Esophagus squamous epithelium (tissue), 5 donors: ENCODE measurements around the gene KLHDC8B. TPM values are rescaled to one million over a fixed set of nuclear protein-coding genes. Genes with fewer than 3 reads are reported as not detected.

Experiments
- DNase-seq: peaks from one replicate; lab custom pipeline; 2025; lab: John Stamatoyannopoulos, UW
- H3K27ac ChIP-seq, 4 donors: fragments of 200-600 bp; sonication (generic); one replicate each; pipeline ENCODE4 v1.5.1; 2016 to 2019; ENCODE audit warnings: mild to moderate bottlenecking in 1 of 4
- H3K27me3 ChIP-seq, 4 donors: fragments of 200-600 bp; sonication (generic); 1 replicate in 3 of 4; 2 replicates in 1 of 4; pipeline versions ENCODE4 v1.5.1 to v1.6.0; 2017 to 2021; ENCODE audit warnings: antibody characterized with exemption in 1 of 4
- H3K36me3 ChIP-seq, 3 donors: fragments of 200-600 bp; sonication (generic); one replicate each; pipeline ENCODE4 v1.5.1; 2016 to 2019
- H3K4me1 ChIP-seq, 3 donors: fragments of 200-600 bp; sonication (generic); one replicate each; pipeline ENCODE4 v1.5.1; 2017 to 2019
- H3K4me3 ChIP-seq, 4 donors: fragments of 200-600 bp; sonication (generic); 1 replicate in 3 of 4; 2 replicates in 1 of 4; pipeline ENCODE4 v1.5.1; 2016 to 2019; ENCODE audit warnings: mild to moderate bottlenecking in 2 of 4, moderate library complexity in 1 of 4
- H3K9me3 ChIP-seq, 3 donors: fragments of 200-600 bp; sonication (generic); one replicate each; pipeline ENCODE4 v1.5.1; 2016 to 2019
- POLR2A ChIP-seq, 4 donors: fragments of 450-650 bp; IDR thresholded peaks; one replicate each; pipeline ENCODE4 v1.6.1; 2017; ENCODE audit warnings: antibody characterized with exemption in 4 of 4, mild to moderate bottlenecking in 4 of 4, moderate library complexity in 3 of 4
- WGBS, 2 donors: methylation state at CpG; one replicate each; pipeline ENCODE4 v1.1.5; 2018; 5-methylcytosine and 5-hydroxymethylcytosine counted together
- intact Hi-C: fragments of 100-400 bp; cut with DNase I; formaldehyde crosslinking; loops from one replicate; pipeline ENCODE4 v1.15.0; 2022
- total RNA-seq, 4 donors: library from RNA; depleted of rRNA; stranded (reverse); fragments of >200 nt; gene quantifications; one replicate each; pipeline ENCODE4 v1.1.0, GENCODE V29; 2016
- TF ChIP-seq, protein P1 (sequence below), 6 experiments: fragments of 450-650 bp in 4 of 6; fragments of 200-600 bp in 2 of 6; sonication (generic) in 2 of 6; IDR thresholded peaks; one replicate each; pipeline ENCODE4 v1.5.1; 2016 to 2019; ENCODE audit warnings: antibody characterized with exemption in 6 of 6, mild to moderate bottlenecking in 4 of 6, moderate library complexity in 4 of 6
- donor health status: DM: yes; HTN: yes; CAD: no.

KLHDC8B gene
- total RNA-seq, 4 donors from 2014 or later, result 18.0 to 58.6 (median 46.3) TPM

- no peaks in the 10 kb centered on the region for H3K27me3 ChIP-seq
- 51 to 70% methylated on average over 3 of the region's 3 CpGs for WGBS, 2 donors
- H3K36me3 ChIP-seq, result no peaks in the 10 kb centered on the region
- no peaks in the 10 kb centered on the region for H3K4me1 ChIP-seq
- no peaks in the 10 kb centered on the region for H3K9me3 ChIP-seq
- no peak for DNase-seq
- TF ChIP-seq POLR2A (IDR thresholded peaks at IDR 0.05), result no peak
- TF ChIP-seq, protein P1, sequence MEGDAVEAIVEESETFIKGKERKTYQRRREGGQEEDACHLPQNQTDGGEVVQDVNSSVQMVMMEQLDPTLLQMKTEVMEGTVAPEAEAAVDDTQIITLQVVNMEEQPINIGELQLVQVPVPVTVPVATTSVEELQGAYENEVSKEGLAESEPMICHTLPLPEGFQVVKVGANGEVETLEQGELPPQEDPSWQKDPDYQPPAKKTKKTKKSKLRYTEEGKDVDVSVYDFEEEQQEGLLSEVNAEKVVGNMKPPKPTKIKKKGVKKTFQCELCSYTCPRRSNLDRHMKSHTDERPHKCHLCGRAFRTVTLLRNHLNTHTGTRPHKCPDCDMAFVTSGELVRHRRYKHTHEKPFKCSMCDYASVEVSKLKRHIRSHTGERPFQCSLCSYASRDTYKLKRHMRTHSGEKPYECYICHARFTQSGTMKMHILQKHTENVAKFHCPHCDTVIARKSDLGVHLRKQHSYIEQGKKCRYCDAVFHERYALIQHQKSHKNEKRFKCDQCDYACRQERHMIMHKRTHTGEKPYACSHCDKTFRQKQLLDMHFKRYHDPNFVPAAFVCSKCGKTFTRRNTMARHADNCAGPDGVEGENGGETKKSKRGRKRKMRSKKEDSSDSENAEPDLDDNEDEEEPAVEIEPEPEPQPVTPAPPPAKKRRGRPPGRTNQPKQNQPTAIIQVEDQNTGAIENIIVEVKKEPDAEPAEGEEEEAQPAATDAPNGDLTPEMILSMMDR (IDR thresholded peaks at IDR 0.05), result no peak
- H3K4me3 ChIP-seq, result no peak overlapping the region
- intact Hi-C loops, result no loop called here
- no peak overlapping the region for H3K27ac ChIP-seq
Measured at GRCh38 chr3:49140080-49140479, 31.3 kb upstream of the KLHDC8B start.

DNA sequence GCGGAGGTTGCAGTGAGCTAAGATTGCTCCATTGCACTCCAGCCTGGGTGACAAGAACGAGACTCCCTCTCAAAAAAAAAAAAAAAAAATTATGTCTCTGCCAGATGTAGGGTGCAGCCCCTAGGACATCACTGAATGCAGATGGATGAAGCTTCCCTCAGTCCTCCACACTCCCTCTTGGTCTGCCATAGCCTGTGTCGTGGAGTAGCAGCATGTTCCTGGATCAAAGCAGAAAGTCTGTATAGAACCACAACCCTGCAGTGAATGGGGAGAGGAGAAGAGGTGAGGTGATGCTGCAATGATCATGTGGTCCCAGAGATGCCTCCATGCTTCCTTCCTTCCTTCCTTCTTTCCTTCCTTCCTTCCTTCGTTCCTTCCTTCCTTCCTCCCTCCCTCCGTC is 23.2 kb upstream of the KLHDC8B start:
- TF ChIP-seq, protein P1 (IDR thresholded peaks at IDR 0.05), result no peak
- no peak for TF ChIP-seq POLR2A (IDR thresholded peaks at IDR 0.05)
- no peaks in the 10 kb centered on the region for H3K9me3 ChIP-seq
- WGBS, 2 donors, result 66 to 72% methylated on average over 5 of the region's 5 CpGs
- H3K4me1 ChIP-seq, result peaks cover 0 to 15% (median 0%) of the 10 kb centered on the region in 3 donors
- no peaks in the 10 kb centered on the region for H3K36me3 ChIP-seq
- H3K4me3 ChIP-seq, result no peak overlapping the region
- intact Hi-C loops, result no loop called here
- no peaks in the 10 kb centered on the region for H3K27me3 ChIP-seq
- no peak for DNase-seq
- H3K27ac ChIP-seq, result no peak overlapping the region

DNA sequence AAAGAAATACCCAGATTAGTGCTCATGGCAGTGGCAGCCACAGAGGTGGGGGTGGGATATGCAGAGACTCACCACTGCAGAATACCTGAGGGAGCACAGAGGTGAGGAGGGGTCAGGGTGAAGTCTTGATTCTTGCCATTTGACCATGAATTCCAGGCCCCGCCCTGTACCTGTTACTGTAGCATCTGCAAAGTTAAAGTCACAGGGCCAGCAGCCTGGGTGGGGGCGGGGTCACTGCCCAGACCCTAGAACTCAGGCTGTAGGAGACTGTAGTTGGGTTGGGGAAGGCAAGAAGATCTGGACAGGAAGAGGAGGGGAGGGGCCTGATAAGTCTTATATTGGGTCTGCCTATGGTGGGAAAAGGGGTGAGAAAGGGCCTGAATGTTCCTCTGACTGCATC is 19.8 kb upstream of the KLHDC8B start:
- Histone ChIP-seq H3K9me3 (no peaks in the 10 kb centered on the region), H3K27me3 (no peaks in the 10 kb centered on the region), H3K27ac (no peak overlapping the region), H3K4me3 (no peak overlapping the region), H3K36me3 (no peaks in the 10 kb centered on the region), H3K4me1 (peaks cover 0 to 15% (median 0%) of the 10 kb centered on the region in 3 donors)
- intact Hi-C loops, result no loop called here
- WGBS, 2 donors, result 89 to 100% methylated on average over 1 of the region's 2 CpGs
- no peak for DNase-seq
- TF ChIP-seq, protein P1 (IDR thresholded peaks at IDR 0.05), result no peak
- TF ChIP-seq POLR2A (IDR thresholded peaks at IDR 0.05), result no peak

GRCh38 chr3:49153349-49153912 is 18.0 kb upstream of the KLHDC8B start:
- Histone ChIP-seq H3K27ac (no peak overlapping the region), H3K36me3 (no peaks in the 10 kb centered on the region), H3K9me3 (no peaks in the 10 kb centered on the region), H3K27me3 (no peaks in the 10 kb centered on the region), H3K4me1 (peaks cover 0 to 20% (median 0%) of the 10 kb centered on the region in 3 donors), H3K4me3 (no peak overlapping the region)
- TF ChIP-seq, protein P1 (IDR thresholded peaks at IDR 0.05), result no peak
- TF ChIP-seq POLR2A (IDR thresholded peaks at IDR 0.05), result no peak
- DNase-seq, result no peak
- WGBS, 2 donors, result 73 to 76% methylated on average over 3 of the region's 3 CpGs
- intact Hi-C loops, result no loop called here

DNA sequence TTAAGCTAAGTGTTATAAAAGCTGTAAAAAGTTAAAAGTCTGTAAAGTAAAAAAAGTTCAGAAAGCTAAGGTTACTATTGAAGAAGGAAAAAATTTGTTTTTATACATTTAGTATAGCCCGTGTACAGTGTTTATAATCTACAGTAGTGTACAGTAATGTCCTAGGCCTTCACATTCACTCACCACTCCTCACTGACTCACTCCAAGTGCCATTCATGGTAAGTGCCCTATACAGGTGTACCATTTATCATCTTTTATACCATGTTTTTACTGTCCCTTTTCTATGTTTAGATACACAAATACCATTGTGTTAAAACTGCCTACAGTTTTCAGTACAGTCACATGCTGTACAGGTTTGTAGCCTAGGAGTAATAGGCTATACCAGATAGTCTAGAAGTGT is 14.1 kb upstream of the KLHDC8B start:
- no peaks in the 10 kb centered on the region for H3K9me3 ChIP-seq
- WGBS, 2 donors, result 55 to 56% methylated on average over 1 of the region's 1 CpG
- H3K36me3 ChIP-seq, result peaks cover 0 to 12% (median 0%) of the 10 kb centered on the region in 3 donors
- TF ChIP-seq, protein P1 (IDR thresholded peaks at IDR 0.05), result no peak
- no peak for TF ChIP-seq POLR2A (IDR thresholded peaks at IDR 0.05)
- H3K4me1 ChIP-seq, result peaks cover 0 to 5% (median 0%) of the 10 kb centered on the region in 3 donors
- no peak for DNase-seq
- peak overlapping the region in 1 of 4 donors; percentile 14 for H3K27ac ChIP-seq
- intact Hi-C loops, result no loop called here
- no peaks in the 10 kb centered on the region for H3K27me3 ChIP-seq
- no peak overlapping the region for H3K4me3 ChIP-seq
